Measurements from ENCODE around the gene KIF1B.
"Not testable (repeated sequence)": the region's sequence is repeated elsewhere in the genome, so short reads cannot be mapped to it uniquely, and the experiment has no call there.

The KIF1B gene

DNA sequence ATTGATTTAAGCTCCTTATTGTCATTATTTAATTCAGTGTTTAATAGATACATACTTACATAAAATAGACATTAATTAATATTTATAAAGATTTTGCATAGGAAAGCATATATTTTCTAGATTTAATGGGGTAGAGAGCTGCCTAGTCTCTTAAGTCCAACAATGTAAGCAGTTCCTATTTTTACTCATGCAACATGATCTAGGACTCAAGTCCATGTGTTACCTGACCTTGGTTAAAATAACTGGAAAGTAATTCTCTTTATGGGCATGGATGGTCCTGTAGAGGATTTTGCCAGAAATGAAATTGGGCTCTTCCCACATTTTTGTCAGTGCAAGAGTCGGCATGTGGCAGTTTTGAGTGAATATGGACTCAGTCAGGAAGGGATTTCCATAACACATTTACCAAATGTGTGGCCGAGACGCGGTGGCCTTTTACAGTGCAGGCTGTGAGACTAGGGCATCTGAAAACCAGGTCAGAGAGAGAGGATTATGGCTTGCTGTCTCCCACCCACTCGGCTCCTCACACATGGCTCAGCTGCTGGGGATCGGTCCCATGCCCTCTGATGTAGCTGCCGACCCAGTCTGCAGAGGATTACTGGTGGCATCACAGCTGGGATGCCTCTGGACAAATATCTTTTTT lies 6.2 kb upstream of the KIF1B start:
- TF ChIP-seq CTCF (IDR thresholded peaks at IDR 0.05; ENCODE audit: control extremely low read depth, extremely low read depth, low read depth, missing control alignments) = no peak
- no peak for DNase-seq (ENCODE audit: extremely low spot score)
- ChIA-PET POLR2A (no interaction called here), CTCF (interaction anchor here (1.5 kb wide), 1 partner anchor 18 kb away, joined by 3 read pairs; no protein-coding TSS in a partner anchor)

DNA sequence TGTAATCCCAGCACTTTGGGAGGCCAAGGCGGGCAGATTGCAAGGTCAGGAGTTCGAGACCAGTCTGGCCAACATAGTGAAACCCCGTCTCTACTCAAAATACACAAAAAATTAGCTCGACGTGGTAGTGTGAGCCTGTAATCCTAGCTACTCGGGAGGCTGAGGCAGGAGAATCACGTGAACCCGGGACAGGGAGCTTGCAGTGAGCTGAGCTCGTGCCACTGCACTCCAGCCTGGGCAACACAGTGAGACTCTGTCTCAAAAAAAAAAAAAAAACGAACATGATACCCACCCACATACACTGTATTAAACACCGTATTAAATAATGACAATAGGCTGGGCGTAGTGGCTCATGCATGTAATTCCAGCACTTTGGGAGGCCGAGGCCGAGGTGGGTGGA lies 5.2 kb upstream of the KIF1B start:
- CTCF ChIA-PET = interaction anchor here (1.3 kb wide), 1 partner anchor 132 kb away, joined by 3 read pairs; no protein-coding TSS in a partner anchor
- POLR2A ChIA-PET = interaction anchor here (0.6 kb wide), 1 partner anchor 9 kb away, joined by 4 read pairs; no protein-coding TSS in a partner anchor
- DNase-seq (ENCODE audit: extremely low spot score) = not testable (repeated sequence)

DNA sequence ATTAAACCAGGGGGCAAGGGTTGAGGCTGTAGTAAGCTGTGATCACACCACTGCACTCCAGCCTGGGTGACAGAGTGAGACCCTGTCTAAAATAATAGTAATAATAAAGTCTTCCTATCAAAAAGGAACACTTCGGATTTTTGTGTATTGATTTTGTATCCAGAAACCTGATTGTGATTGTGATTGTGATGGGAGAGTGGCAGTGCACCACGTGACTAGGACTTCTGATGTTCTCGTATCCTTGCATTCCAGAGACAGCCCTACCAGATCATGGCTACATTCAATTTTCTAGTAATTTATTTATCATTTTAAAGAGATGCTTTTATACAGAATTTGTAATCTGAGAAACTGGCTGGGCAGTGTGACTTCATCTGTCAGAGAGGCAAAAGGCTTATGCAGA lies 2.6 kb upstream of the KIF1B start:
- DNase-seq (ENCODE audit: extremely low spot score) = no peak
- TF ChIP-seq CTCF (IDR thresholded peaks at IDR 0.05; ENCODE audit: control extremely low read depth, extremely low read depth, low read depth, missing control alignments) = no peak
- ChIA-PET CTCF (interaction anchor here (1.0 to 3.6 kb wide), 4 partner anchors 8 to 222 kb away, joined by 3 to 14 read pairs (median 9); partner anchors contain the start of gene CENPS), POLR2A (no interaction called here)

GRCh38 chr1:10208537-10208936 lies 1.8 kb upstream of the KIF1B start:
- DNase-seq (ENCODE audit: extremely low spot score) = no peak
- ChIA-PET CTCF (interaction anchor here (0.7 to 4.2 kb wide), 17 partner anchors 8 to 661 kb away, joined by 3 to 45 read pairs (median 10); partner anchors contain the start of gene CENPS), POLR2A (no interaction called here)
- TF ChIP-seq CTCF (IDR thresholded peaks at IDR 0.05; ENCODE audit: control extremely low read depth, extremely low read depth, low read depth, missing control alignments) = no peak

GRCh38 chr1:10209590-10209904 lies 823 bp upstream of the KIF1B start:
- no peak for DNase-seq (ENCODE audit: extremely low spot score)
- CTCF ChIA-PET = interaction anchor here (0.6 to 4.2 kb wide), 47 partner anchors 9 to 656 kb away, joined by 3 to 45 read pairs (median 5); partner anchors contain the start of genes CENPS and PGD
- TF ChIP-seq CTCF (IDR thresholded peaks at IDR 0.05; ENCODE audit: control extremely low read depth, extremely low read depth, low read depth, missing control alignments) = no peak
- POLR2A ChIA-PET = no interaction called here

GRCh38 chr1:10210841-10211804 lies 753 bp downstream of the KIF1B start:
- ChIA-PET POLR2A (interaction anchor here (0.6 to 1.0 kb wide), 2 partner anchors 10 to 218 kb away, joined by 3 read pairs; no protein-coding TSS in a partner anchor), CTCF (interaction anchor here (0.6 to 4.2 kb wide), 37 partner anchors 8 to 658 kb away, joined by 3 to 45 read pairs (median 6); partner anchors contain the start of gene PGD)
- peak; percentile 46 for DNase-seq (ENCODE audit: extremely low spot score)
- no peak for TF ChIP-seq CTCF (IDR thresholded peaks at IDR 0.05; ENCODE audit: control extremely low read depth, extremely low read depth, low read depth, missing control alignments)
